ENCODE data around the gene AUH.

DNA sequence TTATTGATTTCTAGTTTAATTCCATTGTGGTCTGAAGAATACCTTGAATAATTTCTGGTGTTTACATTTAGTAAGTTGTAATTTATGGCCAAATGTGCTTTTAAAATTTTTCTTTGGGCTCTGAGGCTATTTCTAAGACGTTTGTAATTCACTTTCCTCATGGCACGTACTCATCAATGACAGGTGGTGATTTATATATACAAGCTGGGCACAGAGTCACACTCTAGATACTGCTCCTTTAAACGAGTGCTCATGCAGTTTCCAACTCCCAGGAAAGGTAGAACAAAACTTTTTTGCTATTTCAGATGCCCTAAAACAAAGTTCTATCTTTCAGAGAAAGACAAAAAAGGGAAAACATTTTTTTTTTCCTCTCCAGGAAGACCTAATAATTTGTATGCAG is 146.9 kb downstream of the AUH start:
- TF ChIP-seq EZH2 (IDR thresholded peaks at IDR 0.05) (no peak), POLR2AphosphoS5 (IDR thresholded peaks at IDR 0.05; ENCODE audit: borderline replicate concordance, low read depth, low read length) (no peak)
